ENCODE results near the gene SMIM38.

SMIM38 gene

DNA sequence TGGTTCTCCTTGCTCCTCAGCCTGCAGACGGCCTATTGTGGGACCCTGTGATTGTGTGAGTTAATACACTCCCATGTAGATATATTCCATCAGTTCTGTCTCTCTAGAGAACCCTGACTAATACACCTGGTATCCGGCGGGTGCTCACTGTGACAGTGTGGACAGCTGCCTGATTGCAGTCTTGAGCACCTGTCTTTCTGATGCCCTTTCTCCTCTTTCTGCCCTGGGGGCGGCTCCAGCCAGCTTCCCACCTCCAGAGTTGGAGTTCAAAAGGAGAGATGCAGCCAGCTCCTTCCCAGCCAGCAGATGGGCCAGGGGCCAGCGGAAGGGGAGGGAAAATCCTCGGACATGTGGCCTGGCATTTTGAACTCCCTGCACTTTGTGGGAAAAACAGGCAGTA, 15.0 kb downstream of the SMIM38 start:
- DNase-seq (ENCODE audit: low spot score), result no peak
- TF ChIP-seq CTCF (IDR thresholded peaks at IDR 0.05; ENCODE audit: extremely low read depth, missing control alignments), result no peak

- no peak for TF ChIP-seq CTCF (IDR thresholded peaks at IDR 0.05; ENCODE audit: extremely low read depth, missing control alignments)
- DNase-seq (ENCODE audit: low spot score), result no peak
These were observed 15.9 kb downstream of the SMIM38 start for GRCh38 chr11:69171476-69172240.

DNA sequence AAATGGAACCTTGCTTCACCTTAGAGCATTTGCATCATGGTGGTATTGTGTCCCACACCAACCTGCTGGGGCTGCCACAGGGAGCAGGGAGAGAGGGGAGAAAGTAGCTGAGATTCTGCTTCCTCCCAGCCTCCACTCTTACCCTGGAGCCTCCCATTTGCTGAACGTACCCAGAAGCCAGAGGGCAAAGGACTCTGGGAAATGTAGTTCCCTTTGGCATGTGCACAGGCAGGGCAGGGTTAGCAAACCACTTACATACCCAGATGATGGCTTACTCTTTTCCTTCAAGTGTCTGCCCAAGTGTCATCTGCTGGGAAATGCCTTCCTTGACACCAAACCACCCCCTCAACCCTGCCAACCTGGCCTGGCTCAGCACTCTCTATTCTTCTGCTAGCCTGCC, 16.9 kb downstream of the SMIM38 start:
- TF ChIP-seq CTCF (IDR thresholded peaks at IDR 0.05; ENCODE audit: extremely low read depth, missing control alignments), result no peak
- no peak for DNase-seq (ENCODE audit: low spot score)

- DNase-seq (ENCODE audit: low spot score), result no peak
- TF ChIP-seq CTCF (IDR thresholded peaks at IDR 0.05; ENCODE audit: extremely low read depth, missing control alignments), result no peak
These were observed 17.6 kb downstream of the SMIM38 start for GRCh38 chr11:69173331-69173730.

DNA sequence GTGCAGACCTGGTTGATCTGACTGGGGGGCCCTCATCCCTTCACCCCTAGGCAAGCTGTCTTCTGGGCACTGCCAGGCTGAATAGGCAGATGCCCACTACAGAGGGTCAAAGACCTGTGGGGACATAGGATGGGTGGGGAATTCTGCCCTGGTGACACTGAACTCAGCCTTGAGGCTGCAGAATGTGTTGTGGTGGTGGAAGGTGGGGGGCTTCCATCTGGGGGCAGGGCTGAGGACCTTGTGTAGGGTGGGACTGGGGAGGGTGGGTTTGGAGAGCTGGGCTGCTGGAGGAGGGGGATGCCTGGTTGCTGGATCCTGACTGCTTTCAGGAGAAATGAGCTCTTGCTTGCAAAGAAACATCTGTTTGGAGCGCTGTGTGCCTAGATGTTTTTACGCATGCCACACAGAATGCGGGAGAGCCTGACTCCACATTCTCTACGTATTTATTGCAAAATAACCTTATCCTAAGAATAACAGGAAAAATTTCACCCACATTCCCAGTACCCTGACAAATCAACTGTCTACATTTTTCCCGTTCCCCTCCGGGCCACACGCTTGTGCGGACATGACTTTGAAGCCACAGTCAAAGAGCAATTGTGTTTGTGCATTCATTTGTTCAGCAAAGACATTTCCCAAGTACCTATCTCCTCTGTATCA, 18.3 kb downstream of the SMIM38 start:
- TF ChIP-seq CTCF (IDR thresholded peaks at IDR 0.05; ENCODE audit: extremely low read depth, missing control alignments), result no peak
- DNase-seq (ENCODE audit: low spot score), result no peak

- DNase-seq (ENCODE audit: low spot score), result no peak
- TF ChIP-seq CTCF (IDR thresholded peaks at IDR 0.05; ENCODE audit: extremely low read depth, missing control alignments), result no peak
These were observed 19.1 kb downstream of the SMIM38 start for GRCh38 chr11:69174841-69175240.

DNA sequence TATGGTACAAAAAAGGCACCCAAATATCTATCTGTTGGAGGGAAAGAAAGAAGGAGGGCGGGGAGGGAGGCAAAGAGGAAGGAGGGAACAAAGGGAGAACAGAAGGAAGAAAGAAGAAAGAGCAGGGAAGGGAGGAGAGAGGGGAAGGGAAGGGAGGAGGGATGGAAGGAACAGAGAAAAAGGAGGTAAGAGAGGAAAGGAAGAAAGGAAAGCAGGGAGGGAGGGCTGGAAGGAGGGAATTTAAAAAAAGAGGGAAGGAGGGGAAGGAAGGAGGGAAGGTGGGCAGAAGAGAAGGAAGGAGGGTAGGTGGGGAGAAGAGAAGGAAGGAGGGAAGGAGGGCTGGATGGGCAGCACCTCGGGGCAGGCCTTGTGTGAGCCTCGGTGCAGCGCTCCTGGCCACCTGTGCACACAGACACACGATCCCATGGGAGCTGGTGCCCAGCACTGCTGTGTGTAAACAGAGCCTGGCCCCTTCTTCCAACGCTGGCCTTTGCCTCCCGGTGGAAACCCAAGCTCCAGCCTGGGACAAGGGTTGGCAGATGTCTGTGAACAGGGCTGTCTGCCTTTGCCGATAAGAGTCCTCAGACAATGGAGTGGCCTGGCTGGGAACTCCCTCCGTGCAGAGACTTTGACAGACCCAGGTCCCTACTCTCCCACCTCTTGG, 23.2 kb downstream of the SMIM38 start:
- no peak for DNase-seq (ENCODE audit: low spot score)
- no peak for TF ChIP-seq CTCF (IDR thresholded peaks at IDR 0.05; ENCODE audit: extremely low read depth, missing control alignments)
